ENCODE data around the gene TTC3. TPM values are rescaled to one million over a fixed set of nuclear protein-coding genes. Genes with fewer than 3 reads are reported as not detected.

TTC3 gene
- total and polyA plus RNA-seq, 10 of the 15 experiments (the other 5 are each of a cell fraction or from before 2014, with no cell fraction given): 23.1 to 94.9 (median 72.7) TPM

- Histone ChIP-seq H3K79me2 (ENCODE audit: control insufficient read depth, insufficient read depth, low read length) (no peaks in the 10 kb centered on the region), H4K20me1 (ENCODE audit: control insufficient read depth, insufficient read depth) (no peaks in the 10 kb centered on the region), H3K36me3 (ENCODE audit: control insufficient read depth in 2 of 2, insufficient read depth in 2 of 2, low read length in 1 of 2) (peaks cover 0 to 5% of the 10 kb centered on the region in 2 experiments; a peak in 2 of 4 replicates), H3K9ac (ENCODE audit: control insufficient read depth, insufficient read depth, low read length) (no peak overlapping the region), H3K27ac (ENCODE audit: control insufficient read depth, insufficient read depth) (no peak overlapping the region), H3K4me3 (no peak overlapping the region), H3K4me1 (ENCODE audit: control insufficient read depth, insufficient read depth, low read length) (no peaks in the 10 kb centered on the region), H3K4me2 (ENCODE audit: control insufficient read depth, insufficient read depth) (no peak overlapping the region), H3K27me3 (replicated peaks in 1 of 2; ENCODE audit: control insufficient read depth in 2 of 2, insufficient read depth in 2 of 2, low read length in 1 of 2) (no peaks in the 10 kb centered on the region), H3K9me3 (replicated peaks; ENCODE audit: control insufficient read depth, insufficient read depth, low read length) (no peaks in the 10 kb centered on the region), H2AFZ (ENCODE audit: control insufficient read depth, low read depth, low read length) (no peak overlapping the region)
- POLR2A ChIA-PET: no interaction called here
- no TSS peak for BruUV-seq (replicated peaks)
- ATAC-seq (no peak), DNase-seq (ENCODE audit: low read depth, low spot score) (no peak), FAIRE-seq (no peak)
- in situ Hi-C loops (cut with MboI) (no loop called here), intact Hi-C loops (cut with micrococcal nuclease; ENCODE audit: unreplicated experiment) (no loop called here)
- TF ChIP-seq POU2F2 (IDR thresholded peaks at IDR 0.05; ENCODE audit: borderline replicate concordance, low read depth, low read length) (no peak), BRCA1 (IDR thresholded peaks at IDR 0.05; ENCODE audit: low read depth, low read length) (no peak), SP1 (IDR thresholded peaks at IDR 0.05; ENCODE audit: low read depth, low read length) (no peak), EZH2 (IDR thresholded peaks at IDR 0.05; ENCODE audit: borderline replicate concordance, control insufficient read depth, low read depth, low read length) (no peak), HDAC2 (IDR thresholded peaks at IDR 0.05) (no peak), ZNF274 (IDR thresholded peaks at IDR 0.05; ENCODE audit: insufficient read depth, insufficient read length) (no peak), TAF1 (IDR thresholded peaks at IDR 0.05; ENCODE audit: borderline replicate concordance, low read depth, low read length) (no peak), BHLHE40 (IDR thresholded peaks at IDR 0.05; ENCODE audit: borderline replicate concordance in 1 of 2, low read depth in 2 of 2, low read length in 1 of 2) (no peak), USF2 (IDR thresholded peaks at IDR 0.05; ENCODE audit: borderline replicate concordance, low read depth, low read length) (no peak)
- TF ChIP-seq, protein P1, sequence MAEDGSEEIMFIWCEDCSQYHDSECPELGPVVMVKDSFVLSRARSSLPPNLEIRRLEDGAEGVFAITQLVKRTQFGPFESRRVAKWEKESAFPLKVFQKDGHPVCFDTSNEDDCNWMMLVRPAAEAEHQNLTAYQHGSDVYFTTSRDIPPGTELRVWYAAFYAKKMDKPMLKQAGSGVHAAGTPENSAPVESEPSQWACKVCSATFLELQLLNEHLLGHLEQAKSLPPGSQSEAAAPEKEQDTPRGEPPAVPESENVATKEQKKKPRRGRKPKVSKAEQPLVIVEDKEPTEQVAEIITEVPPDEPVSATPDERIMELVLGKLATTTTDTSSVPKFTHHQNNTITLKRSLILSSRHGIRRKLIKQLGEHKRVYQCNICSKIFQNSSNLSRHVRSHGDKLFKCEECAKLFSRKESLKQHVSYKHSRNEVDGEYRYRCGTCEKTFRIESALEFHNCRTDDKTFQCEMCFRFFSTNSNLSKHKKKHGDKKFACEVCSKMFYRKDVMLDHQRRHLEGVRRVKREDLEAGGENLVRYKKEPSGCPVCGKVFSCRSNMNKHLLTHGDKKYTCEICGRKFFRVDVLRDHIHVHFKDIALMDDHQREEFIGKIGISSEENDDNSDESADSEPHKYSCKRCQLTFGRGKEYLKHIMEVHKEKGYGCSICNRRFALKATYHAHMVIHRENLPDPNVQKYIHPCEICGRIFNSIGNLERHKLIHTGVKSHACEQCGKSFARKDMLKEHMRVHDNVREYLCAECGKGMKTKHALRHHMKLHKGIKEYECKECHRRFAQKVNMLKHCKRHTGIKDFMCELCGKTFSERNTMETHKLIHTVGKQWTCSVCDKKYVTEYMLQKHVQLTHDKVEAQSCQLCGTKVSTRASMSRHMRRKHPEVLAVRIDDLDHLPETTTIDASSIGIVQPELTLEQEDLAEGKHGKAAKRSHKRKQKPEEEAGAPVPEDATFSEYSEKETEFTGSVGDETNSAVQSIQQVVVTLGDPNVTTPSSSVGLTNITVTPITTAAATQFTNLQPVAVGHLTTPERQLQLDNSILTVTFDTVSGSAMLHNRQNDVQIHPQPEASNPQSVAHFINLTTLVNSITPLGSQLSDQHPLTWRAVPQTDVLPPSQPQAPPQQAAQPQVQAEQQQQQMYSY (CRISPR knock-in tag; IDR thresholded peaks at IDR 0.05): no peak
- TF ChIP-seq, protein P2, sequence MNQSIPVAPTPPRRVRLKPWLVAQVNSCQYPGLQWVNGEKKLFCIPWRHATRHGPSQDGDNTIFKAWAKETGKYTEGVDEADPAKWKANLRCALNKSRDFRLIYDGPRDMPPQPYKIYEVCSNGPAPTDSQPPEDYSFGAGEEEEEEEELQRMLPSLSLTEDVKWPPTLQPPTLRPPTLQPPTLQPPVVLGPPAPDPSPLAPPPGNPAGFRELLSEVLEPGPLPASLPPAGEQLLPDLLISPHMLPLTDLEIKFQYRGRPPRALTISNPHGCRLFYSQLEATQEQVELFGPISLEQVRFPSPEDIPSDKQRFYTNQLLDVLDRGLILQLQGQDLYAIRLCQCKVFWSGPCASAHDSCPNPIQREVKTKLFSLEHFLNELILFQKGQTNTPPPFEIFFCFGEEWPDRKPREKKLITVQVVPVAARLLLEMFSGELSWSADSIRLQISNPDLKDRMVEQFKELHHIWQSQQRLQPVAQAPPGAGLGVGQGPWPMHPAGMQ (IDR thresholded peaks at IDR 0.05; ENCODE audit: borderline replicate concordance): no peak
- RAD21 ChIA-PET (ENCODE audit: unreplicated experiment): interaction anchor here (1.1 kb wide), 1 partner anchor 56 kb away, joined by 3 read pairs; no protein-coding TSS in a partner anchor
- SMC1A ChIA-PET (ENCODE audit: uncharacterized antibody, unreplicated experiment): no interaction called here
- CTCF ChIA-PET: interaction anchor here (1.0 kb wide), 2 partner anchors 55 to 75 kb away, joined by 3 read pairs; no protein-coding TSS in a partner anchor
These were observed 8.2 kb upstream of the TTC3 start for GRCh38 chr21:37064841-37065240.

All from GM12878 (cell line).